ENCODE data around the gene INTS14. TPM values are rescaled to one million over a fixed set of nuclear protein-coding genes. Genes with fewer than 3 reads are reported as not detected.

INTS14 gene
- total RNA-seq (ENCODE audit: unreplicated experiment): 42.2 TPM
- long read RNA-seq, transcript INTS14-201 (12 exons, 2,393 nt): major isoform, 19 of 34 reads
- long read RNA-seq, partial matches to known transcripts: 1 of 34 reads
- long read RNA-seq, other reads (novel, unspliced or antisense): 9 of 34 reads

GRCh38 chr15:65610871-65611718 lies at the start of gene INTS14:
INTS14 (minus strand) TSS chr15:65611131; CDS start chr15:65607380, 3,751 bp downstream.
- Mint-ChIP-seq H3K4me1 (ENCODE audit: unreplicated experiment) (peaks cover 36% of the 10 kb centered on the region), H3K27ac (ENCODE audit: unreplicated experiment) (peak within 1 kb of the TSS; percentile 100), H3K36me3 (ENCODE audit: low read depth, unreplicated experiment) (no peaks in the 10 kb centered on the region), H3K27me3 (ENCODE audit: unreplicated experiment) (peaks cover 7% of the 10 kb centered on the region), H3K9me3 (ENCODE audit: unreplicated experiment) (no peaks in the 10 kb centered on the region), H3K4me3 (ENCODE audit: unreplicated experiment) (peak within 1 kb of the TSS; percentile 99)
- peak; percentile 77 for TF ChIP-seq CTCF (IDR thresholded peaks at IDR 0.05; ENCODE audit: unreplicated experiment)
- peak; percentile 99 for DNase-seq (ENCODE audit: low spot score)

- H3K36me3 Mint-ChIP-seq (ENCODE audit: low read depth, unreplicated experiment): no peaks in the 10 kb centered on the region
- no peaks in the 10 kb centered on the region for H3K4me1 Mint-ChIP-seq (ENCODE audit: unreplicated experiment)
- TF ChIP-seq CTCF (IDR thresholded peaks at IDR 0.05; ENCODE audit: unreplicated experiment): no peak
- no peaks in the 10 kb centered on the region for H3K9me3 Mint-ChIP-seq (ENCODE audit: unreplicated experiment)
- H3K27me3 Mint-ChIP-seq (ENCODE audit: unreplicated experiment): no peaks in the 10 kb centered on the region
- H3K27ac Mint-ChIP-seq (ENCODE audit: unreplicated experiment): no peak overlapping the region
- H3K4me3 Mint-ChIP-seq (ENCODE audit: unreplicated experiment): no peak overlapping the region
- no peak for DNase-seq (ENCODE audit: low spot score)
Measured at GRCh38 chr15:65659502-65660052, 48.6 kb upstream of the INTS14 start.

GRCh38 chr15:65655457-65655856 lies 44.5 kb upstream of the INTS14 start:
- Mint-ChIP-seq H3K4me3 (ENCODE audit: unreplicated experiment) (no peak overlapping the region), H3K27me3 (ENCODE audit: unreplicated experiment) (no peaks in the 10 kb centered on the region), H3K27ac (ENCODE audit: unreplicated experiment) (no peak overlapping the region), H3K9me3 (ENCODE audit: unreplicated experiment) (no peaks in the 10 kb centered on the region), H3K4me1 (ENCODE audit: unreplicated experiment) (peaks cover 12% of the 10 kb centered on the region), H3K36me3 (ENCODE audit: low read depth, unreplicated experiment) (peaks cover 16% of the 10 kb centered on the region)
- DNase-seq (ENCODE audit: low spot score): no peak
- TF ChIP-seq CTCF (IDR thresholded peaks at IDR 0.05; ENCODE audit: unreplicated experiment): no peak

- no peak for TF ChIP-seq CTCF (IDR thresholded peaks at IDR 0.05; ENCODE audit: unreplicated experiment)
- no peak for DNase-seq (ENCODE audit: low spot score)
- Mint-ChIP-seq H3K36me3 (ENCODE audit: low read depth, unreplicated experiment) (peaks cover 19% of the 10 kb centered on the region), H3K27me3 (ENCODE audit: unreplicated experiment) (no peaks in the 10 kb centered on the region), H3K27ac (ENCODE audit: unreplicated experiment) (no peak overlapping the region), H3K4me1 (ENCODE audit: unreplicated experiment) (peaks cover 16% of the 10 kb centered on the region), H3K4me3 (ENCODE audit: unreplicated experiment) (no peak overlapping the region), H3K9me3 (ENCODE audit: unreplicated experiment) (no peaks in the 10 kb centered on the region)
Measured at GRCh38 chr15:65655026-65655425, 44.1 kb upstream of the INTS14 start.
